Activated T-cell treated with anti-CD3 and anti-CD28 coated beads, Interleukin-2, amount 50 U/mL, for 72 hours (primary cell): Measurements from ENCODE around the gene TFRC. TPM values are rescaled to one million over a fixed set of nuclear protein-coding genes. Genes with fewer than 3 reads are reported as not detected.

ENCODE experiments used
- ATAC-seq, 2 donors: fragments of 150-1000 bp; cut with Tn5 transposase; replicated peaks in 1 of 2; 2 replicates each; pipeline ENCODE4 v1.10.0; 2021; ENCODE audit warnings: moderate library complexity in 2 of 2, mild to moderate bottlenecking in 1 of 2
- DNase-seq, 2 donors: peaks; one replicate each; pipeline ENCODE4 v3.0.0; 2021 to 2022; ENCODE audit warnings: mixed read lengths in 1 of 2
- H3K27ac Mint-ChIP-seq: one replicate; pipeline ENCODE4 v1.8.0; 2022; ENCODE audit warnings: mild to moderate bottlenecking, moderate library complexity, mixed read lengths
- H3K27me3 Mint-ChIP-seq: one replicate; pipeline ENCODE4 v1.8.0; 2022; ENCODE audit warnings: low read depth, mixed read lengths
- H3K36me3 Mint-ChIP-seq, 2 donors: one replicate each; pipeline ENCODE4 v1.8.0; 2022; ENCODE audit warnings: mixed read lengths in 2 of 2, mild to moderate bottlenecking in 1 of 2; ENCODE audit not compliant: insufficient read depth in 2 of 2
- H3K4me1 Mint-ChIP-seq: one replicate; pipeline ENCODE4 v1.8.0; 2022; ENCODE audit warnings: low read depth, mixed read lengths
- H3K4me3 Mint-ChIP-seq, 2 donors: one replicate each; pipeline ENCODE4 v1.8.0; 2022; ENCODE audit warnings: mild to moderate bottlenecking in 2 of 2, mixed read lengths in 2 of 2, moderate library complexity in 2 of 2
- H3K9me3 Mint-ChIP-seq, 2 donors: one replicate each; pipeline ENCODE4 v1.8.0; 2022; ENCODE audit warnings: mixed read lengths in 2 of 2
- total RNA-seq, 2 donors: library from RNA; stranded (reverse); gene quantifications; one replicate each; pipeline ENCODE4 v1.2.3, GENCODE V29; 2022

Gene TFRC
- total RNA-seq, result 100 to 1,000 TPM; 164 to 174 TPM

DNA sequence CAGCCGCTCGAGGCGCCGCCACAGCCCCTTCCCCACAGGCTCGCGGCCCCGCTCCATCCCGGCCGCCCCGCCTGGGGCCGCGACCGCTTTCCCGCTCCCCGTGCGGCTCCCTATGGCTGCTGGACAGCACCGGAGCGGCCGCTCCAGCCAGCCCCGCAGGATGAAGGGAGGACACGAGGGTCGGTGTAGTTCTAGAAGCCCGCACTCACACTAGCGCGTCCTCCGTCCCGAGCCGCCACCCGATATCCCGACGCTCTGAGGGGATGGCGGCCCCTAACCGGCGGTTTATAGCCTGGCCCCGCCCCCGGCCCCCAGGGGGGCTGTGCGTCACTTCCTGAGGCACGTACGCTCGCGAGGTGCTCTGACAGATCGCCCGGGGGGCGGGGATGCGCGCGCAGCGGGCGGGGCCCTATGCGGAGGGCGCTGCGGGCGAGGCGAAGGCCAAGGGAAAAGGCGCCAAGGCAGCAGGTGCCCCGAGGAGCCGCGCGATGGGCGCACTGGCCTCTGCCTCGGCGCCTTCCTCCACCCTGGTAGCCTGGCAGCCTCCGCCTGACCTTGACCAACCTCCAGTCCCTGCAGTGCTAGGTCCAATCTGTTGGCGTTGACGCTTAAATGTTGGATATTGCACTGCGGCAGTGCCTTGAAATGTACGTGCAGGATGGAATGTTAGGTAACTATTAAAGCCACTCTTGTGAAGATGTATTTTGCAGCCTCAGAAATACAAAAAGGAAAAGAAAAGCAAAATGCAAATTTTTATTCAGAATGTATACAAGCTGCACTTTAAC, at the start of gene TFRC:
Gene TFRC, minus strand, starts transcription at position 257 of the 785 bp plus-strand sequence. CDS start 4,991 bp downstream, outside the sequence.
- Mint-ChIP-seq H3K27ac (peak within 1 kb of the TSS; percentile 93), H3K36me3 (peaks cover 8 to 9% of the 10 kb centered on the region in 2 donors), H3K4me1 (peaks cover 44% of the 10 kb centered on the region), H3K27me3 (no peaks in the 10 kb centered on the region), H3K4me3 (peak within 1 kb of the TSS; percentile 91 to 95), H3K9me3 (no peaks in the 10 kb centered on the region)
- DNase-seq (peak; percentile 98 to 99), ATAC-seq (peak; percentile 93 to 95)

GRCh38 chr3:196128172-196128843, 46.4 kb upstream of the TFRC start:
- no peak overlapping the region for H3K27ac Mint-ChIP-seq
- DNase-seq (no peak), ATAC-seq (no peak)
- no peaks in the 10 kb centered on the region for H3K36me3 Mint-ChIP-seq
- H3K27me3 Mint-ChIP-seq, result no peaks in the 10 kb centered on the region
- H3K9me3 Mint-ChIP-seq, result no peaks in the 10 kb centered on the region
- no peak overlapping the region for H3K4me3 Mint-ChIP-seq
- peaks cover 15% of the 10 kb centered on the region for H3K4me1 Mint-ChIP-seq

- Mint-ChIP-seq H3K36me3 (no peaks in the 10 kb centered on the region), H3K9me3 (no peaks in the 10 kb centered on the region), H3K4me3 (peak overlapping the region; percentile 43 to 61), H3K27me3 (no peaks in the 10 kb centered on the region), H3K4me1 (peaks cover 23% of the 10 kb centered on the region), H3K27ac (peak overlapping the region; percentile 91)
- DNase-seq (peak; percentile 26 to 37), ATAC-seq (peak; percentile 51 to 88)
Measured at GRCh38 chr3:196127308-196128040, 45.6 kb upstream of the TFRC start.

DNA sequence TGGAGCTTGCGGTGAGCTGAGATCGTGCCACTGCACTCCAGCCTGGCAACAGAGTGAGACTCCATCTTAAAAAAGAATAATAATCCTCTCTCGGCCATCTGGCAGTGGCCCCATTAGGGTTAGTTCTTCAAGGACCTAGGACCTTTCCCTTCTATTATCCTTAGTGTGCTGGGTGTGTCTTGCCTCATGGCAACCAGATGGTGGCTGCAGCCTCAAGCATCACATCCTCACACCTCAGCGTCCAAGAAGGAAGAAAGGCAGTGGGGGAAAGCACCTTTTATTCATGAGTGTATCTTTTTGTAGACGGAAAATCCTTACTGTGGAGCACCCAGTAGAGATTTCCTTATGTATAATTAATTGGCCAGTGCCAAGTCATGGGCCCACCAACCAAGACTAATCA, 42.7 kb upstream of the TFRC start:
- H3K27me3 Mint-ChIP-seq, result no peaks in the 10 kb centered on the region
- H3K9me3 Mint-ChIP-seq, result no peaks in the 10 kb centered on the region
- peaks cover 49% of the 10 kb centered on the region for H3K4me1 Mint-ChIP-seq
- H3K27ac Mint-ChIP-seq, result no peak overlapping the region
- no peak for ATAC-seq
- H3K36me3 Mint-ChIP-seq, result no peaks in the 10 kb centered on the region
- H3K4me3 Mint-ChIP-seq, result no peak overlapping the region
- no peak for DNase-seq

- H3K4me1 Mint-ChIP-seq, result peaks cover 47% of the 10 kb centered on the region
- DNase-seq (no peak), ATAC-seq (no peak)
- no peak overlapping the region for H3K27ac Mint-ChIP-seq
- no peaks in the 10 kb centered on the region for H3K36me3 Mint-ChIP-seq
- no peaks in the 10 kb centered on the region for H3K9me3 Mint-ChIP-seq
- no peaks in the 10 kb centered on the region for H3K27me3 Mint-ChIP-seq
- H3K4me3 Mint-ChIP-seq, result no peak overlapping the region
Measured at GRCh38 chr3:196122688-196123046, 40.8 kb upstream of the TFRC start.

DNA sequence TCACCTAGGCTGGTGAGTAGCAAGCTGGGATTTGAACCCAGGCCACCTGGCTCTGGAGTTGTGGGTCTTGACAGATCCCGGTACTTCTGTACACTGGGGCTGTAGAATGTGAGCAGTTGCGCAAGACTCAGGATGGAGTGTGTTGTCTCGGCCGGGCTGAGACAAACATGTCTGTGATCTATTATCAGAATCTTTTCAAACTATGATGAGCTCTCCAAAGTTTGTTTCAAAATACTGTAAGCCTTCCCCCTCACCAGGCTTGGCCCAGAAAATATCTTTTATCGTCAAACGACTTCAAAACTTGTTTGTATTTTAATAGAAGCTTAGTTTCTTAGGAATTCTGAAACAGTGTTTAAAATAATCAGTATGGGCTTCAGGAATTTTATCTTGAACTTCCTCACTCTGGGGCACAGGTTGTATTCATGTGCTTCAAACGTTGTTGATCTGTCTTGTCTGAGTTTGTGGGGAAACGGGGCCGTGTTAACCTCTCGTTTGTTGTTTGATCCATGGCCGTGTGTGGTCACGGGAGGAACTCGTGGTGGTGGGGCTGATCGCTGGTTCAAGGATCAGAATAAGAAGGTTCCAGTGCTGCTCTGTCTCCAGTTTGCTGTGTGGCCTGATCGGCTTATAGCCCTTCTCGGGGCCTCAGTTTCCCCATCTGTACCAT, 40.3 kb upstream of the TFRC start:
- no peaks in the 10 kb centered on the region for H3K27me3 Mint-ChIP-seq
- H3K4me3 Mint-ChIP-seq, result no peak overlapping the region
- ATAC-seq (no peak), DNase-seq (no peak)
- H3K9me3 Mint-ChIP-seq, result no peaks in the 10 kb centered on the region
- H3K27ac Mint-ChIP-seq, result no peak overlapping the region
- H3K36me3 Mint-ChIP-seq, result no peaks in the 10 kb centered on the region
- peaks cover 42% of the 10 kb centered on the region for H3K4me1 Mint-ChIP-seq

GRCh38 chr3:196121066-196121465, 39.2 kb upstream of the TFRC start:
- Mint-ChIP-seq H3K9me3 (no peaks in the 10 kb centered on the region), H3K36me3 (no peaks in the 10 kb centered on the region), H3K27ac (no peak overlapping the region), H3K4me3 (no peak overlapping the region), H3K4me1 (peaks cover 35% of the 10 kb centered on the region), H3K27me3 (no peaks in the 10 kb centered on the region)
- DNase-seq (no peak), ATAC-seq (no peak)

DNA sequence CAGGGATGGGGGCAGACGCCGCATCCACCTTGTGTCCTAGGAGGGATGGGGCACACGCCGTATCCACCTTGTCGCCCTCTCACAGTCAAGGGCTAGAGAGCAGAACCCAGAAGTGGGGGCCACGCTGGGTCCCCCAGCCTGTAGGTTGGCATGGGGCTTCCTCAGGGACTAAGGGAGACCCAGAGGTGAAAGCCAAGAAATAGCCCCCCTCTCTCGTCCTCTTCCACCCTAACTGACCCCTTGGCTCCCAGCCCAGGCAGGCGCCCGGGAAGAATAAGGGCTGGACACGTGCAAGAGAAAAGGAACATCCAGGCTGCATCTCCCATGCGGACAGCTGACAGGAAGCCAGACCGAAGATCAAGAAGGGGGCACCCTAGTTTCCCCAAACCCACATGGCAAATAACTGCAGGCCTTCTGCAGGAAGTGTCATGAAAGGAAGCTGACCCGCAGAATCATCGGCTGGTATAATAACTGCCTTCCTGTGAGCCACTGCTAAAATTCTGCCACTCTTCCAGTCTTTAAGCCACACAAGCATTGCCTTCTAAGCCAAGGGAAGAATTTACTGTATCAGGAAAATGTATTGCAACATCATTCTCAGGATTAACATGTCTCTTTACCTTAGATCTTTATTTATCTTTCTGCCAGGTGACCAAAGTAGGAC, 38.5 kb upstream of the TFRC start:
- no peak overlapping the region for H3K27ac Mint-ChIP-seq

DNA sequence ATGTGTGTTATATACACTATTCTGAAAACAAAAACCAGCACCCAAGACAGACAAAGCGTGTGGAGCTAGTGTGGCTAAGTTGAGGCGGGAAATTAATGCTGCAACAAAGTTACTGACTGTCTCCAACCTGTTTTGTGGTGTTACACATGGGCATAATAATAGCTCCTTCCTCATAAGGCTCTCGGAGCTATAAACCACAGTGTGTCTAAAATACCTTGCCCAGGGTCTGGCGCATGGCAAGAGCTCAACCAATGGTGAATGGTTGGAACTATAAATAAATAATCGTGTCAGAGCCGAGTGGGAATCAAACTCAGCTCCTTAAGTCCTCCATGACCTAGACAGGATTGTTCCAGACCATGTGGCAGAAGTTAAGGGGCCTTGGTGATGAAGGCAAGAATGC, 35.9 kb upstream of the TFRC start:
- H3K36me3 Mint-ChIP-seq, result no peaks in the 10 kb centered on the region
- H3K27ac Mint-ChIP-seq, result no peak overlapping the region
- no peak overlapping the region for H3K4me3 Mint-ChIP-seq

More for the DNA sequence above, 38.5 kb upstream of the TFRC start:
- Mint-ChIP-seq H3K4me1 (peaks cover 35% of the 10 kb centered on the region), H3K4me3 (peak overlapping the region; percentile 6 to 10), H3K9me3 (no peaks in the 10 kb centered on the region), H3K36me3 (no peaks in the 10 kb centered on the region), H3K27me3 (no peaks in the 10 kb centered on the region)
- peak; percentile 37 to 58 for ATAC-seq
- DNase-seq, result peak in 1 of 2 donors; percentile 18

DNA sequence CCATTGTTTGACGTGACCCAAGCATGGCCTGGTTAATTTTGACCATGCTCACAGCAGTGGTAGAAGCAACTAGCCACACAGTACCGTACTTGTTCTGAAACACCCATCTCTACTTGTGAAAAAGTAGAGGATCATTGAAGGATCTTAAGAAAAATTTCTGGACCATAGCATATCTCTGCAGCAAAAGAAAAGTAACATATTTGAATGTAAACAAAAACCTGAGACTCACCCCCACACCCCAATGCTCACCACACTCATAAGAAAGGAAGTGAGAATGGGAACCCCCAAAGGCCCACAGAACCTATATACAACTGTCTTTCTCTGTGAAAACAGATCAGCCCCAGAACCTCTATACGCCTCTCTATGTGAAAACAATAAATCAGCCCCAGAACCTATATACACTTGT, 33.8 kb upstream of the TFRC start:
- no peaks in the 10 kb centered on the region for H3K9me3 Mint-ChIP-seq
- DNase-seq (no peak), ATAC-seq (no peak)
- peaks cover 31% of the 10 kb centered on the region for H3K4me1 Mint-ChIP-seq
- H3K36me3 Mint-ChIP-seq, result no peaks in the 10 kb centered on the region
- H3K27ac Mint-ChIP-seq, result no peak overlapping the region
- H3K27me3 Mint-ChIP-seq, result no peaks in the 10 kb centered on the region
- no peak overlapping the region for H3K4me3 Mint-ChIP-seq

More for the DNA sequence above, 35.9 kb upstream of the TFRC start:
- DNase-seq, result no peak
- Mint-ChIP-seq H3K4me1 (peaks cover 34% of the 10 kb centered on the region), H3K27me3 (no peaks in the 10 kb centered on the region), H3K9me3 (no peaks in the 10 kb centered on the region)
- ATAC-seq, result no peak

GRCh38 chr3:196111939-196112386, 30.1 kb upstream of the TFRC start:
- Mint-ChIP-seq H3K4me1 (peaks cover 23% of the 10 kb centered on the region), H3K27me3 (no peaks in the 10 kb centered on the region), H3K36me3 (no peaks in the 10 kb centered on the region), H3K27ac (peak overlapping the region; percentile 55), H3K9me3 (no peaks in the 10 kb centered on the region), H3K4me3 (peak overlapping the region; percentile 48 to 79)
- DNase-seq (peak; percentile 31 to 48), ATAC-seq (peak; percentile 89)

GRCh38 chr3:196108075-196108743, 26.3 kb upstream of the TFRC start:
- peaks cover 23% of the 10 kb centered on the region for H3K4me1 Mint-ChIP-seq
- no peak overlapping the region for H3K4me3 Mint-ChIP-seq
- no peak for ATAC-seq
- peaks cover 0 to 2% of the 10 kb centered on the region in 2 donors for H3K9me3 Mint-ChIP-seq
- H3K27ac Mint-ChIP-seq, result peak overlapping the region; percentile 24
- H3K36me3 Mint-ChIP-seq, result peaks cover 0 to 2% of the 10 kb centered on the region in 2 donors
- H3K27me3 Mint-ChIP-seq, result no peaks in the 10 kb centered on the region
- no peak for DNase-seq
